Testis (tissue), 3 donors: ENCODE measurements around the gene MED27. TPM values are rescaled to one million over a fixed set of nuclear protein-coding genes. Genes with fewer than 3 reads are reported as not detected.

Source experiments
- DNase-seq: peaks from one replicate; pipeline ENCODE4 v3.0.0-alpha.2; 2019
- H3K27ac ChIP-seq, 2 donors: fragments of 200-600 bp; sonication (generic); one replicate each; pipeline ENCODE4 v1.5.1; 2019
- H3K27me3 ChIP-seq: fragments of 200-600 bp; sonication (generic); one replicate; pipeline ENCODE4 v1.5.1; 2019
- H3K36me3 ChIP-seq: fragments of 200-600 bp; sonication (generic); one replicate; pipeline ENCODE4 v1.5.1; 2017; ENCODE audit warnings: low read depth; ENCODE audit errors: missing control alignments
- H3K4me1 ChIP-seq: fragments of 200-600 bp; sonication (generic); one replicate; pipeline ENCODE4 v1.5.1; 2019
- H3K4me3 ChIP-seq, 2 donors: fragments of 200-600 bp; sonication (generic); one replicate each; pipeline ENCODE4 v1.5.1; 2017 to 2019
- H3K9me3 ChIP-seq: fragments of 200-600 bp; sonication (generic); one replicate; pipeline ENCODE4 v1.5.1; 2017
- POLR2A ChIP-seq: fragments of 450-650 bp; IDR thresholded peaks from one replicate; pipeline ENCODE4 v1.6.1; 2017; ENCODE audit warnings: antibody characterized with exemption, mild to moderate bottlenecking, moderate library complexity
- WGBS, 2 donors: methylation state at CpG; one replicate each; pipeline ENCODE4 v1.1.5; 2018; 5-methylcytosine and 5-hydroxymethylcytosine counted together
- intact Hi-C: fragments of 100-400 bp; cut with DNase I; formaldehyde crosslinking; loops from one replicate; pipeline ENCODE4 v1.15.1; 2023; ENCODE audit warnings: low total_unique reads
- polyA plus RNA-seq: library from polyadenylated mRNA; stranded (reverse); fragments of 350-450 nt; fragmentation: Illumina TruSeq; extraction: RNeasy Lipid Tissue Mini Kit (QIAGEN cat#74804); gene quantifications from one replicate; pipeline ENCODE4 v1.2.3, GENCODE V29; 2014; ENCODE audit warnings: low read depth, low replicate concordance; ENCODE audit not compliant: insufficient read depth
- total RNA-seq, 2 donors: library from RNA; depleted of rRNA; stranded (reverse); fragments of >200 nt; gene quantifications; one replicate each; pipeline ENCODE4 v1.2.3, GENCODE V29; 2016
- TF ChIP-seq, protein P1 (sequence below), 3 experiments: fragments of 450-650 bp in 2 of 3; fragments of 200-600 bp in 1 of 3; sonication (generic) in 1 of 3; IDR thresholded peaks; one replicate each; pipeline ENCODE4 v1.5.1; 2016 to 2019; ENCODE audit warnings: antibody characterized with exemption in 3 of 3, mild to moderate bottlenecking in 2 of 3, moderate library complexity in 1 of 3

MED27 gene
- total and polyA plus RNA-seq, 3 donors from 2014 or later = 30.7 to 45.0 (median 33.7) TPM

DNA sequence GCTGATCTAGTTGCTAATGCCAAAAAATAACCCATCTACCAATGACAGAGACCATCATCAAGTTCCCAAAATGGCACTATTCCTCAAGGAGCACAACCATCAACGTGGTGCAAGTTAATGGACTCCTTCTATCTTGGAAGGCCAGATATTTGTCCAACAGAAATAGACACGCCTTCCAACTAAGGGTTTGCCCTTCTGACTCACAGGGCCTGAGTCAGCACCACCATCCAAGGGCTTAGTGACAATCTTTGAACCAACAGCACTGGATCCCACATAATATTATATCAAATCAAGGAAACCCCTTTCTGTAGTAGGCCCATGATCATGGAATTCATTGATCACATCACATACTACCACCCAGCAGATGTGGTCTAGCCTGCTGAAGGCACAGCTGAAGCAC, 84.3 kb downstream of the MED27 start:
- no peaks in the 10 kb centered on the region for H3K36me3 ChIP-seq
- 94 to 100% methylated on average over 1 to 2 of the region's 2 CpGs for WGBS, 2 donors
- DNase-seq = no peak
- no peak overlapping the region for H3K27ac ChIP-seq
- intact Hi-C loops = no loop called here
- no peaks in the 10 kb centered on the region for H3K9me3 ChIP-seq
- no peaks in the 10 kb centered on the region for H3K27me3 ChIP-seq
- peaks cover 16% of the 10 kb centered on the region for H3K4me1 ChIP-seq
- no peak overlapping the region for H3K4me3 ChIP-seq
- TF ChIP-seq, protein P1, sequence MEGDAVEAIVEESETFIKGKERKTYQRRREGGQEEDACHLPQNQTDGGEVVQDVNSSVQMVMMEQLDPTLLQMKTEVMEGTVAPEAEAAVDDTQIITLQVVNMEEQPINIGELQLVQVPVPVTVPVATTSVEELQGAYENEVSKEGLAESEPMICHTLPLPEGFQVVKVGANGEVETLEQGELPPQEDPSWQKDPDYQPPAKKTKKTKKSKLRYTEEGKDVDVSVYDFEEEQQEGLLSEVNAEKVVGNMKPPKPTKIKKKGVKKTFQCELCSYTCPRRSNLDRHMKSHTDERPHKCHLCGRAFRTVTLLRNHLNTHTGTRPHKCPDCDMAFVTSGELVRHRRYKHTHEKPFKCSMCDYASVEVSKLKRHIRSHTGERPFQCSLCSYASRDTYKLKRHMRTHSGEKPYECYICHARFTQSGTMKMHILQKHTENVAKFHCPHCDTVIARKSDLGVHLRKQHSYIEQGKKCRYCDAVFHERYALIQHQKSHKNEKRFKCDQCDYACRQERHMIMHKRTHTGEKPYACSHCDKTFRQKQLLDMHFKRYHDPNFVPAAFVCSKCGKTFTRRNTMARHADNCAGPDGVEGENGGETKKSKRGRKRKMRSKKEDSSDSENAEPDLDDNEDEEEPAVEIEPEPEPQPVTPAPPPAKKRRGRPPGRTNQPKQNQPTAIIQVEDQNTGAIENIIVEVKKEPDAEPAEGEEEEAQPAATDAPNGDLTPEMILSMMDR (IDR thresholded peaks at IDR 0.05) = no peak
- TF ChIP-seq POLR2A = no peak

DNA sequence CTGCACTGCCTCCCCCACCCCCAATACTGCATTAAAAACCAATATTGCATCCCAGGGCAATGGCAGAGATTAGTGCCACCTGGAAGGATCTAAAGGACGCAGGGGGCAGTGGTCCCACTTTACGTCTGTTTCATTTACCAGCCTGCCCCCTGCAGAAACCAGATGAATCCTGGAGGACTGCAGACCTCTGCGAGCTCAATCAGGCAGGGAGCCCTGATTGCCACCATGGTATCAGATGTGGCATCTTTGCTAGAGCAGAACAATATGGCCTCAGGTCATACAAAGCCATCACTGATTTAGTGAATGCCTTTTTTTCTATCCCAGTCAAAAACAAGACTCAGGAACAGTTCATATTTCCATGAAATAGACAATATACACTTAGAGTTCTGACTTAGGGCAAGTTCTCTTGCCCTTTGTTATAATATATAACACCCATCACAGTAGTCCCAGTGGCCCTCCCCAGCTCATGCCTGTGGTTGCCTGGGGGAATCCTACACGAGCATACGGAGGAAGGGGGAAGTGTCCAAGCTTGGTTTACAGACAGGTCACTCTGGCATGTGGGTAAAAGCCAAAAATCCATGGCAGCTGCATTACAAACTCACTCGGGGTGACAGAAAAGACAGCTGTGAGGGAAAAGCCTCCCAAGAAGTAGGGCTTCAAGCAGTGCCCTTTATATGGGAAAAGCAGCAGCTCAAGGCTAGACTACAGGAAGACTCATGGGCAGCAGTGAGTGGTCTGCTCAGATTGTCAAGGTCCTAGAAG, 85.1 kb downstream of the MED27 start:
- TF ChIP-seq POLR2A = no peak
- TF ChIP-seq, protein P1 (IDR thresholded peaks at IDR 0.05) = no peak
- H3K9me3 ChIP-seq = no peaks in the 10 kb centered on the region
- DNase-seq = no peak
- WGBS, 2 donors = 80 to 82% methylated on average over 6 of the region's 6 CpGs
- H3K27me3 ChIP-seq = no peaks in the 10 kb centered on the region
- no peak overlapping the region for H3K27ac ChIP-seq
- H3K4me1 ChIP-seq = peaks cover 16% of the 10 kb centered on the region
- no peaks in the 10 kb centered on the region for H3K36me3 ChIP-seq
- intact Hi-C loops = no loop called here
- H3K4me3 ChIP-seq = no peak overlapping the region

DNA sequence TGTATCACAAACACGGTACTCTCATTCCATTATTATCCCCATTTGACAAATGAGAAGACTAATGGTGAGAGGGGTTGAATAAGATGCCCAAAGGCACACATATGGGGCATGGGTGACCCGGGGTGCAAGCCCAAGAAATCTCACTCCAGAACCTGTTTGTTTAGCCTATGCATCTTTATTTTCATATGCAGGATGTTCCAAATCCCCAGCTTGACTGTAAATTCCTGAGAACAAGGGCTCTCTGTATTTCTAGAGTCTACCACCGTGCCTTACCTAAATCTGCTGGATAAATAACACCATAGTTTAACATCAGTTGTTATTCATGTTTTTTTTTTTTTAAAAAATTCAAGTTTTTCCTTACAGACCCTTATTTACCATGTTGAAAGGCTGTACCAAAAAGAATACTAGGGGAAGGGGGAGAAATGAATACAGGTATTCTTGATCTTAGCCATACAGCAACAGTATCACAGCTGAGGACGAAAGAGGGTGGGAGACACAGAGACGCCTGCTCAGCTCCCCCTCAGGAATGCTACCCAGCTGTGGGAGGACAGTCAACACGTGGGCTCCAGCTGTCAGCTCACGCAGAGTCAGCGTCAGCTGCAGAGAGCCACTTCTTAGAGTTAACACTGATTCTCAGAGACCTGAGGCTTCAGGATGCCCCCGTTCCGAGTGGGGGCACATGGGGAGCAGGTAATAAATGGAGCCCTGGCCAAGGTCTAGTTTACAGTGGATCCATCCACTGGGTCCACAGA, 86.6 kb downstream of the MED27 start:
- H3K36me3 ChIP-seq = no peaks in the 10 kb centered on the region
- no peak overlapping the region for H3K27ac ChIP-seq
- H3K27me3 ChIP-seq = no peaks in the 10 kb centered on the region
- TF ChIP-seq, protein P1 (IDR thresholded peaks at IDR 0.05) = no peak
- TF ChIP-seq POLR2A = no peak
- H3K9me3 ChIP-seq = no peaks in the 10 kb centered on the region
- WGBS, 2 donors = 64 to 87% methylated on average over 10 of the region's 10 CpGs
- no peak overlapping the region for H3K4me3 ChIP-seq
- no peak for DNase-seq
- intact Hi-C loops = no loop called here
- H3K4me1 ChIP-seq = peaks cover 13% of the 10 kb centered on the region

DNA sequence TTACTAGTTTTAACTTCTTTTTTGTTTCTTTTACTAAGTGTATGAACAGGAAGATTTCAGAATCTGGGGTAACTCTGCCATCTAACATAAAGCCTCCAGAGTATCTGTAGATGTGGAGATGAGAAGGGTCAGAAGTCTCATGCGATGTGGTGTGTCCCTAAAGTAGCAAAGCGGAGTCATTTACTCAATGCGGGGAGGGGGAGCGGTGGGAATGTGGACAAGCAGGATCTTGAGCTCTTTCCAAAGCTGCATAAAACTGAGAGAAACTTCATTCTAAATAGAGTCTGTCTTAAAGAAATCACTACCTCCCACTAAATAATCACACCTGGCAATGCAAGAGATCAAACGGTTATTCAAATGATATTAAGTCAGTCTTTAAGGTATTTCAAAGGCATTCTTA, 92.4 kb downstream of the MED27 start:
- no peak for DNase-seq
- 94 to 96% methylated on average over 5 of the region's 5 CpGs for WGBS, 2 donors
- Histone ChIP-seq H3K4me3 (no peak overlapping the region), H3K4me1 (no peaks in the 10 kb centered on the region), H3K27me3 (no peaks in the 10 kb centered on the region), H3K36me3 (no peaks in the 10 kb centered on the region), H3K27ac (no peak overlapping the region), H3K9me3 (no peaks in the 10 kb centered on the region)
- TF ChIP-seq, protein P1 (IDR thresholded peaks at IDR 0.05) = no peak
- TF ChIP-seq POLR2A = no peak
- intact Hi-C loops = no loop called here
